HUES48 (cell line): ENCODE measurements around the gene ZBTB7C.

Experiments used
- H3K27ac ChIP-seq: one replicate; pipeline ENCODE4 v1.7.0; 2013; ENCODE audit warnings: low read depth, low read length, inconsistent platforms
- H3K27me3 ChIP-seq: 2 replicates; pipeline ENCODE4 v1.6.1; 2013; ENCODE audit warnings: mild to moderate bottlenecking, low read length; ENCODE audit not compliant: control insufficient read depth, insufficient read depth
- H3K36me3 ChIP-seq: 2 replicates; pipeline ENCODE4 v1.6.1; 2013; ENCODE audit warnings: low read length; ENCODE audit not compliant: control insufficient read depth, insufficient read depth
- H3K4me1 ChIP-seq: 2 replicates; pipeline ENCODE4 v1.6.1; 2013; ENCODE audit warnings: mild to moderate bottlenecking, low read length; ENCODE audit not compliant: control insufficient read depth, insufficient read depth
- H3K4me3 ChIP-seq: 2 replicates; pipeline ENCODE4 v1.5.1; 2013; ENCODE audit warnings: mild to moderate bottlenecking, low read depth, low read length
- H3K9ac ChIP-seq: 2 replicates; pipeline ENCODE4 v1.6.1; 2013; ENCODE audit warnings: mild to moderate bottlenecking, low read depth, low read length, moderate library complexity
- H3K9me3 ChIP-seq: 2 replicates; pipeline ENCODE4 v1.6.1; 2013; ENCODE audit warnings: low read length; ENCODE audit not compliant: control insufficient read depth, insufficient read depth

The ZBTB7C gene

GRCh38 chr18:48133671-48134251 is 275.4 kb downstream of the ZBTB7C start:
- Histone ChIP-seq H3K27me3 (peaks cover 47% of the 10 kb centered on the region), H3K4me1 (peaks cover 23% of the 10 kb centered on the region), H3K9ac (no peak overlapping the region), H3K9me3 (no peaks in the 10 kb centered on the region), H3K36me3 (no peaks in the 10 kb centered on the region), H3K4me3 (no peak overlapping the region), H3K27ac (no peak overlapping the region)

- Histone ChIP-seq H3K9ac (no peak overlapping the region), H3K36me3 (no peaks in the 10 kb centered on the region), H3K4me3 (no peak overlapping the region), H3K27me3 (peaks cover 40% of the 10 kb centered on the region), H3K9me3 (no peaks in the 10 kb centered on the region), H3K27ac (no peak overlapping the region), H3K4me1 (peaks cover 16% of the 10 kb centered on the region)
Observed at GRCh38 chr18:48132797-48133655, 276.2 kb downstream of the ZBTB7C start.

- peaks cover 20% of the 10 kb centered on the region for H3K27me3 ChIP-seq
- no peak overlapping the region for H3K27ac ChIP-seq
- no peak overlapping the region for H3K9ac ChIP-seq
- H3K36me3 ChIP-seq = no peaks in the 10 kb centered on the region
- no peak overlapping the region for H3K4me3 ChIP-seq
- peaks cover 9% of the 10 kb centered on the region for H3K4me1 ChIP-seq
- H3K9me3 ChIP-seq = no peaks in the 10 kb centered on the region
Observed at GRCh38 chr18:48131042-48131441, 278.1 kb downstream of the ZBTB7C start.

- peaks cover 4% of the 10 kb centered on the region; the same call in 1 of the 2 replicates for H3K4me1 ChIP-seq
- no peak overlapping the region for H3K27ac ChIP-seq
- no peaks in the 10 kb centered on the region for H3K9me3 ChIP-seq
- peaks cover 6% of the 10 kb centered on the region for H3K27me3 ChIP-seq
- no peaks in the 10 kb centered on the region for H3K36me3 ChIP-seq
- no peak overlapping the region for H3K4me3 ChIP-seq
- H3K9ac ChIP-seq = no peak overlapping the region
Observed at GRCh38 chr18:48129621-48130082, 279.5 kb downstream of the ZBTB7C start.

GRCh38 chr18:48127606-48128005 is 281.6 kb downstream of the ZBTB7C start:
- peaks cover 4% of the 10 kb centered on the region for H3K4me1 ChIP-seq
- no peaks in the 10 kb centered on the region for H3K36me3 ChIP-seq
- no peaks in the 10 kb centered on the region for H3K9me3 ChIP-seq
- no peak overlapping the region for H3K27ac ChIP-seq
- H3K27me3 ChIP-seq = no peaks in the 10 kb centered on the region
- no peak overlapping the region for H3K4me3 ChIP-seq
- no peak overlapping the region for H3K9ac ChIP-seq

GRCh38 chr18:48126240-48126639 is 282.9 kb downstream of the ZBTB7C start:
- Histone ChIP-seq H3K27ac (no peak overlapping the region), H3K27me3 (no peaks in the 10 kb centered on the region), H3K4me3 (no peak overlapping the region), H3K4me1 (peaks cover 4% of the 10 kb centered on the region), H3K36me3 (no peaks in the 10 kb centered on the region), H3K9me3 (no peaks in the 10 kb centered on the region), H3K9ac (no peak overlapping the region)

- no peak overlapping the region for H3K27ac ChIP-seq
- H3K4me1 ChIP-seq = peaks cover 4% of the 10 kb centered on the region
- no peaks in the 10 kb centered on the region for H3K27me3 ChIP-seq
- no peaks in the 10 kb centered on the region for H3K36me3 ChIP-seq
- no peak overlapping the region for H3K9ac ChIP-seq
- H3K9me3 ChIP-seq = no peaks in the 10 kb centered on the region
- no peak overlapping the region for H3K4me3 ChIP-seq
Observed at GRCh38 chr18:48125724-48126123, 283.5 kb downstream of the ZBTB7C start.

GRCh38 chr18:48124857-48125626 is 284.1 kb downstream of the ZBTB7C start:
- H3K27me3 ChIP-seq = no peaks in the 10 kb centered on the region
- H3K27ac ChIP-seq = no peak overlapping the region
- H3K4me3 ChIP-seq = no peak overlapping the region

GRCh38 chr18:48123941-48124340 is 285.2 kb downstream of the ZBTB7C start:
- Histone ChIP-seq H3K9ac (no peak overlapping the region), H3K4me1 (no peaks in the 10 kb centered on the region; the same call in 1 of the 2 replicates)

More at GRCh38 chr18:48124857-48125626, 284.1 kb downstream of the ZBTB7C start:
- no peaks in the 10 kb centered on the region for H3K36me3 ChIP-seq
- no peak overlapping the region for H3K9ac ChIP-seq
- no peaks in the 10 kb centered on the region for H3K9me3 ChIP-seq
- peaks cover 4% of the 10 kb centered on the region for H3K4me1 ChIP-seq

GRCh38 chr18:48123324-48123723 is 285.9 kb downstream of the ZBTB7C start:
- Histone ChIP-seq H3K4me1 (no peaks in the 10 kb centered on the region; the same call in 1 of the 2 replicates), H3K27ac (no peak overlapping the region), H3K9me3 (no peaks in the 10 kb centered on the region), H3K9ac (no peak overlapping the region), H3K27me3 (no peaks in the 10 kb centered on the region), H3K36me3 (no peaks in the 10 kb centered on the region), H3K4me3 (no peak overlapping the region)

More at GRCh38 chr18:48123941-48124340, 285.2 kb downstream of the ZBTB7C start:
- Histone ChIP-seq H3K27ac (no peak overlapping the region), H3K27me3 (no peaks in the 10 kb centered on the region), H3K9me3 (no peaks in the 10 kb centered on the region), H3K4me3 (no peak overlapping the region), H3K36me3 (no peaks in the 10 kb centered on the region)
